SU-DHL-6 (cell line): ENCODE data around the gene CPT1B.

Source experiments
- H2AFZ ChIP-seq: fragments of 200-600 bp; sonication (generic); 2 replicates; pipeline ENCODE4 v1.6.1; 2014; ENCODE audit warnings: low read depth, mild to moderate bottlenecking, moderate library complexity, mixed read lengths, antibody characterized with exemption, low read length; ENCODE audit not compliant: severe bottlenecking
- H3F3A ChIP-seq: fragments of 200-600 bp; shearing (Covaris generic); 2 replicates; pipeline ENCODE4 v1.6.0; 2016; ENCODE audit warnings: antibody characterized with exemption, mild to moderate bottlenecking; ENCODE audit not compliant: insufficient read depth
- H3K27ac ChIP-seq: fragments of 200-600 bp; sonication (generic); 2 replicates; pipeline ENCODE4 v1.5.1; 2016; ENCODE audit warnings: low read depth, mild to moderate bottlenecking, low read length, moderate library complexity, mixed read lengths
- H3K27me3 ChIP-seq: fragments of 200-600 bp; sonication (generic), shearing (Covaris generic); 2 replicates; pipeline ENCODE4 v1.6.0; 2014; ENCODE audit warnings: mild to moderate bottlenecking, low read length
- H3K36me3 ChIP-seq: fragments of 200-600 bp; sonication (generic); 2 replicates; pipeline ENCODE4 v1.6.1; 2014; ENCODE audit warnings: mild to moderate bottlenecking, low read length, mixed read lengths
- H3K4me2 ChIP-seq: fragments of 300-600, 200-600 bp; shearing (Covaris generic), sonication (generic); 2 replicates; pipeline ENCODE4 v1.6.0; 2014; ENCODE audit warnings: low read length, low read depth, mild to moderate bottlenecking; ENCODE audit not compliant: poor library complexity, severe bottlenecking
- H3K4me3 ChIP-seq: fragments of 200-600 bp; sonication (generic); 2 replicates; pipeline ENCODE4 v1.5.1; 2014; ENCODE audit warnings: antibody characterized with exemption, low read length, mild to moderate bottlenecking, mixed read lengths; ENCODE audit not compliant: insufficient read depth, poor library complexity, severe bottlenecking
- H3K79me2 ChIP-seq: fragments of 200-600 bp; sonication (generic); 2 replicates; pipeline ENCODE4 v1.6.1; 2014; ENCODE audit warnings: mild to moderate bottlenecking, low read length, moderate library complexity; ENCODE audit not compliant: insufficient read depth
- H3K9ac ChIP-seq: fragments of 200-600 bp; sonication (generic); 2 replicates; pipeline ENCODE4 v1.7.0; 2014; ENCODE audit warnings: mild to moderate bottlenecking, low read length
- H3K9me2 ChIP-seq: fragments of 200-600 bp; sonication (generic); replicated peaks from 2 replicates; pipeline ENCODE4 v1.6.1; 2014; ENCODE audit warnings: low read length; ENCODE audit not compliant: insufficient read depth
- H3K9me3 ChIP-seq: fragments of 200-600 bp; sonication (generic); 2 replicates; pipeline ENCODE4 v1.6.1; 2014; ENCODE audit warnings: low read length, mixed read lengths; ENCODE audit not compliant: insufficient read depth
- H4K20me1 ChIP-seq: fragments of 200-600 bp; sonication (generic); 2 replicates; pipeline ENCODE4 v1.6.1; 2014; ENCODE audit warnings: low read depth, mild to moderate bottlenecking, antibody characterized with exemption, low read length, moderate library complexity, mixed read lengths
- EZH2phosphoT487 ChIP-seq: fragments of 200-600 bp; sonication (generic), shearing (Covaris generic); conservative IDR thresholded peaks from 2 replicates; pipeline ENCODE4 v1.6.1; 2018; ENCODE audit warnings: mild to moderate bottlenecking, antibody characterized with exemption, low read length, moderate library complexity, mixed read lengths
- TF ChIP-seq, protein P1 (sequence below): fragments of 200-600 bp; sonication (generic); IDR thresholded peaks from one replicate; pipeline ENCODE4 v1.5.1; 2017; ENCODE audit warnings: antibody characterized with exemption, mild to moderate bottlenecking, low read length, moderate library complexity; ENCODE audit not compliant: insufficient read depth, poor library complexity, severe bottlenecking

Gene CPT1B

DNA sequence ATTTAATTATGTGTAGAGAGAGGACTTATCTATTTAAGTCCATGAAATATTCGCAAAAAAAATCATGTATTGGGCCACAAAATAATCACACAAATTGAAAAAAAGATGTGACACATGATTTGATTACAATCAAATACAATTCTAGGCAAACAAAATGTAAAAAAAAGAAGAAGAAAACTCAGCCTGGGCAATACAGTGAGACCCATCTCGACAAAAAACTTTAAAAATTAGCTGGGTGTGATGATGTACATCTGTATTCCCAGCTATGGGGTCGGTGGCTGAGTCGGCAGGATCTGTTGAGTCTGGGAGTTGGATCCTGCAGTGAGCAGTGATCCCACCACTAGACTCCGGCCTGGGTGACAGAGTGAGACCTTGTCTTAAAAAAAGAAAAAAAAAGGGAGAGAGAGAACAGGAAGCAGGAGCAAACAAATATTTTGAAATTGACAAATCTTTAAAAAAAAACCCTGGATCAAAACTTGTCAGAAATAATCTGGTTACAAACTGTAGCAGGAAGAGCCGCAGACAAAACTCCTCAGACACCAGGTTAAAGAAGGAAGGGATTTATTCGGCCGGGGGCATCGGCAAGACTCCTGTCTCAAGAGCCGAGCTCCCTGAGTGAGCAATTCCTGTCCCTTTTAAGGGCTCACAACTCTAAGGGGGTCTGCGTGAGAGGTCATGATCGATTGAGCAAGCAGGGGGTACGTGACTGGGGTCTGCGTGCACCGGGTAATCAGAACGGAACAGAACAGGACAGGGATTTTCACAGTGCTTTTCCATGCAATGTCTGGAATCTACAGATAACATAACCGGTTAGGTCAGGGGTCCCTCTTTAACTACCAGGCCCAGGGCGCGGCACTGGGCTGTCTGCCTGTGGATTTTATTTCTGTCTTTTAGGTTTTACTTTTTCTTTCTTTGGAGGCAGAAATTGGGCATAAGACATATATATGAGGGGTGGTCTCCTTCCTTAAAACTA is 45.1 kb downstream of the CPT1B start:
- Histone ChIP-seq H3K4me2 (no peak overlapping the region), H3K27me3 (no peaks in the 10 kb centered on the region), H3K9me3 (no peaks in the 10 kb centered on the region), H3K79me2 (no peaks in the 10 kb centered on the region), H3K4me3 (no peak overlapping the region), H3K9ac (no peak overlapping the region), H3K27ac (no peak overlapping the region), H3K36me3 (no peaks in the 10 kb centered on the region), H2AFZ (no peak overlapping the region), H3F3A (peaks cover 18% of the 10 kb centered on the region), H4K20me1 (no peaks in the 10 kb centered on the region), H3K9me2 (no peaks in the 10 kb centered on the region)
- TF ChIP-seq EZH2phosphoT487: no peak
- TF ChIP-seq, protein P1, sequence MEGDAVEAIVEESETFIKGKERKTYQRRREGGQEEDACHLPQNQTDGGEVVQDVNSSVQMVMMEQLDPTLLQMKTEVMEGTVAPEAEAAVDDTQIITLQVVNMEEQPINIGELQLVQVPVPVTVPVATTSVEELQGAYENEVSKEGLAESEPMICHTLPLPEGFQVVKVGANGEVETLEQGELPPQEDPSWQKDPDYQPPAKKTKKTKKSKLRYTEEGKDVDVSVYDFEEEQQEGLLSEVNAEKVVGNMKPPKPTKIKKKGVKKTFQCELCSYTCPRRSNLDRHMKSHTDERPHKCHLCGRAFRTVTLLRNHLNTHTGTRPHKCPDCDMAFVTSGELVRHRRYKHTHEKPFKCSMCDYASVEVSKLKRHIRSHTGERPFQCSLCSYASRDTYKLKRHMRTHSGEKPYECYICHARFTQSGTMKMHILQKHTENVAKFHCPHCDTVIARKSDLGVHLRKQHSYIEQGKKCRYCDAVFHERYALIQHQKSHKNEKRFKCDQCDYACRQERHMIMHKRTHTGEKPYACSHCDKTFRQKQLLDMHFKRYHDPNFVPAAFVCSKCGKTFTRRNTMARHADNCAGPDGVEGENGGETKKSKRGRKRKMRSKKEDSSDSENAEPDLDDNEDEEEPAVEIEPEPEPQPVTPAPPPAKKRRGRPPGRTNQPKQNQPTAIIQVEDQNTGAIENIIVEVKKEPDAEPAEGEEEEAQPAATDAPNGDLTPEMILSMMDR: no peak

DNA sequence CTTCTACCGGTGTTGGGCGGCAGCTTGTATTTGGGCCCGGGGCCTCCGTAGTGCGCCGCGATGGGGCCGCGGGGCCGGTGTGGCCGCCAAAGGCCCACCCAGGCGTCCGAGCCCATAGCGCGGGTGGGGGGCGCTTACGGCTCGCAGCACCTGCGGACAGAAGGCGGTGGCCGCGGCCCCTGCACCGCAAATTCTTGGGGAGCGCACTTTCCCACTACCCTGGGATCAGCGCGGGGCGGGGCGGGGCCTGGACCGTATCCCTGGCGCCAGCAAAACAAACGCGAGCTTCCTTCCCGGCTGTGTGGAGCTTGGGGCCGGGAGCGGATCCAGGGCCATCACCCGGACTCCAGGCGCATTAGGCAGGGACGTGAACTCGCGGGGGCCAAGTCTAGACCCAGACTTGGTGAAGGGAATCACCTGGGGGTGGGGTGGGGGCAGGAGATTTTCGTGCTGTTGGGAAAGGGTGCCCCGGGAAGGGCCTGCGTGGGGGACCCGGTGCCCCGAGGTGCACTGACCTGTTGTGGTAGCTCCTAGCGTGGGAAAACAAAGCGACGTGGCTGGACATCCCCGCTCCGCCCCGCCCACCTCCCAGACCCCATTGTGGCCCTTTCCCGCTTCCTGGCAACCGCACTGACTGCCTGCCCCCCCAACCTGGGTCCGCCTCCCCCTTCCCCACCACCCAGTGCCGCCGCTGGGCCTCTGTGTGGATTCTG is 46.1 kb downstream of the CPT1B start:
- Histone ChIP-seq H2AFZ (no peak overlapping the region), H3K4me3 (peak overlapping the region; percentile 51), H4K20me1 (no peaks in the 10 kb centered on the region), H3K27ac (no peak overlapping the region), H3K9ac (peak overlapping the region; percentile 62), H3K79me2 (no peaks in the 10 kb centered on the region), H3K27me3 (no peaks in the 10 kb centered on the region), H3F3A (peaks cover 25% of the 10 kb centered on the region), H3K36me3 (no peaks in the 10 kb centered on the region), H3K9me2 (no peaks in the 10 kb centered on the region), H3K9me3 (no peaks in the 10 kb centered on the region), H3K4me2 (peak overlapping the region; percentile 61)
- TF ChIP-seq, protein P1: no peak
- no peak for TF ChIP-seq EZH2phosphoT487

DNA sequence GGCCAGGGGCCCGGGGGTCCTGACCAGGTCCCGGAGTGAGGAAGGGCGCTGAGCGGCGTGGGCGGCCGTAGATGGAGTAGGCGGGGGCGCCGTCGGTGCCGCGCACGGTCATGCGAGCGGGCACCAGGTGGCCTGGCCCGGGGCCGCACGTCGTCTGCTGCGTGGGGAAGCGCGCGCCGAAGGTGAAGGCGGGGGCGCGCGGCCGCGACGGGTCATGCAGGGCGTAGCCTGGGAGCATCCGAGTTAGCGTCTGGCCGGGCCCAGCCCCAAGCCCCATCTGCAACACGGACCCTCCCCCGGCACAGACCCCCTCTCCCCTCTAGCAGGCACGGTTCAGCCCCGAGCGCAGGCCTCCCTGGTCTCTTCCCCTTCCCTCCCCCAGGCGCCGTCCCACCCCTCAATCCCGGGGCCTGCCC is 46.7 kb downstream of the CPT1B start:
- Histone ChIP-seq H3K9me2 (no peaks in the 10 kb centered on the region), H3K27ac (no peak overlapping the region; the same call in 1 of the 2 replicates), H3K4me2 (peak overlapping the region; percentile 61), H3K79me2 (no peaks in the 10 kb centered on the region), H4K20me1 (no peaks in the 10 kb centered on the region), H3K9ac (peak overlapping the region; percentile 62), H3K36me3 (no peaks in the 10 kb centered on the region), H3K9me3 (no peaks in the 10 kb centered on the region), H2AFZ (peak overlapping the region; percentile 7), H3F3A (peaks cover 25% of the 10 kb centered on the region), H3K27me3 (no peaks in the 10 kb centered on the region), H3K4me3 (peak overlapping the region; percentile 51)
- TF ChIP-seq, protein P1: no peak
- 0 out of 2 replicates have a peak, but pooled peaks have one; percentile 82 for TF ChIP-seq EZH2phosphoT487
